ENCODE results near the gene FOXL2.

- no peak for TF ChIP-seq CTCF (IDR thresholded peaks at IDR 0.05)
- TF ChIP-seq POLR2A (IDR thresholded peaks at IDR 0.05), result no peak
Observed at GRCh38 chr3:138944929-138945708, 1.8 kb downstream of the FOXL2 start.
